Measurements from ENCODE around the gene THPO. TPM values are rescaled to one million over a fixed set of nuclear protein-coding genes. Genes with fewer than 3 reads are reported as not detected.

The THPO gene
- total and polyA plus RNA-seq, 10 of the 15 experiments (the other 5 are each of a cell fraction or from before 2014, with no cell fraction given): not detected

- ChIA-PET POLR2A (no interaction called here), RAD21 (ENCODE audit: unreplicated experiment) (no interaction called here), CTCF (no interaction called here), SMC1A (ENCODE audit: uncharacterized antibody, unreplicated experiment) (no interaction called here)
- no peak overlapping the region for H3K4me3 ChIP-seq
- no peaks in the 10 kb centered on the region; a peak in 1 of 4 replicates for H3K27me3 ChIP-seq (replicated peaks in 1 of 2; ENCODE audit: control insufficient read depth in 2 of 2, insufficient read depth in 2 of 2, low read length in 1 of 2)
- no peak overlapping the region for H3K27ac ChIP-seq (ENCODE audit: control insufficient read depth, insufficient read depth)
- ATAC-seq: no peak
- H3K9ac ChIP-seq (ENCODE audit: control insufficient read depth, insufficient read depth, low read length): no peak overlapping the region
- BruUV-seq (replicated peaks): no TSS peak
- H3K36me3 ChIP-seq (ENCODE audit: control insufficient read depth in 2 of 2, insufficient read depth in 2 of 2, low read length in 1 of 2): no peaks in the 10 kb centered on the region
- no peak for TF ChIP-seq NR2C1 (IDR thresholded peaks at IDR 0.05)
- no peak for TF ChIP-seq ZNF384 (IDR thresholded peaks at IDR 0.05; ENCODE audit: borderline replicate concordance, low read depth, low read length)
- TF ChIP-seq MEF2A (IDR thresholded peaks at IDR 0.05; ENCODE audit: insufficient read depth, low read depth, low read length): no peak
- TF ChIP-seq, protein P1, sequence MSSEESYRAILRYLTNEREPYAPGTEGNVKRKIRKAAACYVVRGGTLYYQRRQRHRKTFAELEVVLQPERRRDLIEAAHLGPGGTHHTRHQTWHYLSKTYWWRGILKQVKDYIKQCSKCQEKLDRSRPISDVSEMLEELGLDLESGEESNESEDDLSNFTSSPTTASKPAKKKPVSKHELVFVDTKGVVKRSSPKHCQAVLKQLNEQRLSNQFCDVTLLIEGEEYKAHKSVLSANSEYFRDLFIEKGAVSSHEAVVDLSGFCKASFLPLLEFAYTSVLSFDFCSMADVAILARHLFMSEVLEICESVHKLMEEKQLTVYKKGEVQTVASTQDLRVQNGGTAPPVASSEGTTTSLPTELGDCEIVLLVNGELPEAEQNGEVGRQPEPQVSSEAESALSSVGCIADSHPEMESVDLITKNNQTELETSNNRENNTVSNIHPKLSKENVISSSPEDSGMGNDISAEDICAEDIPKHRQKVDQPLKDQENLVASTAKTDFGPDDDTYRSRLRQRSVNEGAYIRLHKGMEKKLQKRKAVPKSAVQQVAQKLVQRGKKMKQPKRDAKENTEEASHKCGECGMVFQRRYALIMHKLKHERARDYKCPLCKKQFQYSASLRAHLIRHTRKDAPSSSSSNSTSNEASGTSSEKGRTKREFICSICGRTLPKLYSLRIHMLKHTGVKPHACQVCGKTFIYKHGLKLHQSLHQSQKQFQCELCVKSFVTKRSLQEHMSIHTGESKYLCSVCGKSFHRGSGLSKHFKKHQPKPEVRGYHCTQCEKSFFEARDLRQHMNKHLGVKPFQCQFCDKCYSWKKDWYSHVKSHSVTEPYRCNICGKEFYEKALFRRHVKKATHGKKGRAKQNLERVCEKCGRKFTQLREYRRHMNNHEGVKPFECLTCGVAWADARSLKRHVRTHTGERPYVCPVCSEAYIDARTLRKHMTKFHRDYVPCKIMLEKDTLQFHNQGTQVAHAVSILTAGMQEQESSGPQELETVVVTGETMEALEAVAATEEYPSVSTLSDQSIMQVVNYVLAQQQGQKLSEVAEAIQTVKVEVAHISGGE (CRISPR knock-in tag; IDR thresholded peaks at IDR 0.05): no peak
- TF ChIP-seq LARP7 (IDR thresholded peaks at IDR 0.05): no peak
- no peak for TF ChIP-seq ZNF274 (IDR thresholded peaks at IDR 0.05; ENCODE audit: insufficient read depth, insufficient read length)
- WGBS (ENCODE audit: insufficient coverage, insufficient replicate concordance, low lambda C conversion rate, missing lambda C conversion rate): 17% methylated on average over 12 of the region's 12 CpGs
- no peak overlapping the region for H2AFZ ChIP-seq (ENCODE audit: control insufficient read depth, low read depth, low read length)
- no peak for DNase-seq (ENCODE audit: low read depth, low spot score)
- in situ Hi-C loops (cut with MboI): no loop called here
- H3K79me2 ChIP-seq (ENCODE audit: control insufficient read depth, insufficient read depth, low read length): no peaks in the 10 kb centered on the region
- H3K9me3 ChIP-seq (replicated peaks; ENCODE audit: control insufficient read depth, insufficient read depth, low read length): no peaks in the 10 kb centered on the region
- no peaks in the 10 kb centered on the region for H4K20me1 ChIP-seq (ENCODE audit: control insufficient read depth, insufficient read depth)
- no peaks in the 10 kb centered on the region for H3K4me1 ChIP-seq (ENCODE audit: control insufficient read depth, insufficient read depth, low read length)
- no peak overlapping the region for H3K4me2 ChIP-seq (ENCODE audit: control insufficient read depth, insufficient read depth)
- intact Hi-C loops (cut with micrococcal nuclease; ENCODE audit: unreplicated experiment): no loop called here
- FAIRE-seq: no peak
Observed at GRCh38 chr3:184409946-184410500, 32.0 kb upstream of the THPO start.
